ENCODE measurements around the gene PLK5. TPM values are rescaled to one million over a fixed set of nuclear protein-coding genes. Genes with fewer than 3 reads are reported as not detected.

PLK5 gene
- total and polyA plus RNA-seq, 2 of the 4 experiments (the other 2 are of a cell fraction): not detected

DNA sequence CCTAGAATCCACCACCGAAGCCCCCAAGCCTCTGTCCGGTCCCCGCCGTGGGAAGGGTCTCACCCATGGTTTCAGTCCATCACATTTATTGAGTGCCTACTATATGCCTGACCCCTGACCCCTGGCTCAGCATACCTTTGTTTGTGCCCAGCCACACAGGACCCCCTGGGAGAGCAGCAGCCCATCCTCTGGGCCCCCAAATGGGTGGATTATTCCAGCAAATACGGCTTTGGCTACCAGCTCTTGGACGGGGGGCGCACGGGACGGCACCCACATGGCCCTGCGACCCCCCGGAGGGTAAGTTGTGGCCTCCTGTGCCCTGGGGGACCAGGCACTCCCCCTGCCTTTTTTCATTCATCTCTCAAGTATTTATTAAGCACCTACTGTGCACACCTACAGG, 7.7 kb downstream of the PLK5 start:
- H2AFZ ChIP-seq (replicated peaks; ENCODE audit: low read length, poor library complexity): no peak overlapping the region
- in situ Hi-C loops (cut with MboI; ENCODE audit: low sequenced_read_pairs): loop anchor here (25.0 kb wide), 1 partner anchor 256 kb away; no protein-coding TSS in a partner anchor
- H3K9ac ChIP-seq (ENCODE audit: low read depth, low read length): no peak overlapping the region
- peaks cover 3% of the 10 kb centered on the region for H3K27me3 ChIP-seq (ENCODE audit: control insufficient read depth, insufficient read depth, low read length)
- ChIA-PET POLR2A (ENCODE audit: unreplicated experiment) (no interaction called here), CTCF (no interaction called here)
- no peak overlapping the region for H2AK9ac ChIP-seq (replicated peaks; ENCODE audit: low read depth, low read length, poor library complexity)
- H3K23ac ChIP-seq (ENCODE audit: low read depth, low read length): no peak overlapping the region
- H2BK120ac ChIP-seq (ENCODE audit: low read depth, low read length): no peak overlapping the region
- no peak overlapping the region for H3K27ac ChIP-seq (ENCODE audit: insufficient read depth, low read length)
- no peak overlapping the region for H3K18ac ChIP-seq (ENCODE audit: low read depth, low read length)
- H3K36me3 ChIP-seq (ENCODE audit: control insufficient read depth, insufficient read depth, low read length): no peaks in the 10 kb centered on the region
- no peak overlapping the region for H4K5ac ChIP-seq (ENCODE audit: low read depth, low read length)
- TF ChIP-seq, protein P1, sequence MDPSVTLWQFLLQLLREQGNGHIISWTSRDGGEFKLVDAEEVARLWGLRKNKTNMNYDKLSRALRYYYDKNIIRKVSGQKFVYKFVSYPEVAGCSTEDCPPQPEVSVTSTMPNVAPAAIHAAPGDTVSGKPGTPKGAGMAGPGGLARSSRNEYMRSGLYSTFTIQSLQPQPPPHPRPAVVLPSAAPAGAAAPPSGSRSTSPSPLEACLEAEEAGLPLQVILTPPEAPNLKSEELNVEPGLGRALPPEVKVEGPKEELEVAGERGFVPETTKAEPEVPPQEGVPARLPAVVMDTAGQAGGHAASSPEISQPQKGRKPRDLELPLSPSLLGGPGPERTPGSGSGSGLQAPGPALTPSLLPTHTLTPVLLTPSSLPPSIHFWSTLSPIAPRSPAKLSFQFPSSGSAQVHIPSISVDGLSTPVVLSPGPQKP (IDR thresholded peaks at IDR 0.05; ENCODE audit: borderline replicate concordance, low read depth, low read length): no peak
- TF ChIP-seq, protein P2, sequence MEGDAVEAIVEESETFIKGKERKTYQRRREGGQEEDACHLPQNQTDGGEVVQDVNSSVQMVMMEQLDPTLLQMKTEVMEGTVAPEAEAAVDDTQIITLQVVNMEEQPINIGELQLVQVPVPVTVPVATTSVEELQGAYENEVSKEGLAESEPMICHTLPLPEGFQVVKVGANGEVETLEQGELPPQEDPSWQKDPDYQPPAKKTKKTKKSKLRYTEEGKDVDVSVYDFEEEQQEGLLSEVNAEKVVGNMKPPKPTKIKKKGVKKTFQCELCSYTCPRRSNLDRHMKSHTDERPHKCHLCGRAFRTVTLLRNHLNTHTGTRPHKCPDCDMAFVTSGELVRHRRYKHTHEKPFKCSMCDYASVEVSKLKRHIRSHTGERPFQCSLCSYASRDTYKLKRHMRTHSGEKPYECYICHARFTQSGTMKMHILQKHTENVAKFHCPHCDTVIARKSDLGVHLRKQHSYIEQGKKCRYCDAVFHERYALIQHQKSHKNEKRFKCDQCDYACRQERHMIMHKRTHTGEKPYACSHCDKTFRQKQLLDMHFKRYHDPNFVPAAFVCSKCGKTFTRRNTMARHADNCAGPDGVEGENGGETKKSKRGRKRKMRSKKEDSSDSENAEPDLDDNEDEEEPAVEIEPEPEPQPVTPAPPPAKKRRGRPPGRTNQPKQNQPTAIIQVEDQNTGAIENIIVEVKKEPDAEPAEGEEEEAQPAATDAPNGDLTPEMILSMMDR (conservative IDR thresholded peaks at IDR 0.05; ENCODE audit: low read depth, low read length): no peak
- TF ChIP-seq SMC3 (IDR thresholded peaks at IDR 0.05; ENCODE audit: low read depth, low read length) (no peak), CEBPB (IDR thresholded peaks at IDR 0.05; ENCODE audit: low read depth, low read length) (no peak), FOS (IDR thresholded peaks at IDR 0.05; ENCODE audit: low read depth, low read length) (no peak), MAZ (IDR thresholded peaks at IDR 0.05; ENCODE audit: borderline replicate concordance, low read depth, low read length) (no peak), CHD1 (IDR thresholded peaks at IDR 0.05; ENCODE audit: low read depth, low read length) (no peak), RAD21 (IDR thresholded peaks at IDR 0.05; ENCODE audit: low read length) (no peak), RCOR1 (IDR thresholded peaks at IDR 0.05; ENCODE audit: insufficient replicate concordance, low read length) (no peak), RFX5 (IDR thresholded peaks at IDR 0.05; ENCODE audit: low read depth, low read length) (no peak), MXI1 (IDR thresholded peaks at IDR 0.05; ENCODE audit: borderline replicate concordance, low read depth, low read length) (no peak), POLR2A (IDR thresholded peaks at IDR 0.05; ENCODE audit: low read depth, low read length) (no peak), MAFK (IDR thresholded peaks at IDR 0.05; ENCODE audit: low read depth, low read length) (no peak), BHLHE40 (IDR thresholded peaks at IDR 0.05; ENCODE audit: low read depth, low read length) (no peak), NFE2L2 (IDR thresholded peaks at IDR 0.05; ENCODE audit: low read depth, low read length) (no peak)
- TF ChIP-seq, protein P3, sequence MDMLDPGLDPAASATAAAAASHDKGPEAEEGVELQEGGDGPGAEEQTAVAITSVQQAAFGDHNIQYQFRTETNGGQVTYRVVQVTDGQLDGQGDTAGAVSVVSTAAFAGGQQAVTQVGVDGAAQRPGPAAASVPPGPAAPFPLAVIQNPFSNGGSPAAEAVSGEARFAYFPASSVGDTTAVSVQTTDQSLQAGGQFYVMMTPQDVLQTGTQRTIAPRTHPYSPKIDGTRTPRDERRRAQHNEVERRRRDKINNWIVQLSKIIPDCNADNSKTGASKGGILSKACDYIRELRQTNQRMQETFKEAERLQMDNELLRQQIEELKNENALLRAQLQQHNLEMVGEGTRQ (IDR thresholded peaks at IDR 0.05; ENCODE audit: low read depth, low read length): no peak
- no peak overlapping the region for H2AK5ac ChIP-seq (ENCODE audit: low read depth, low read length)
- H2BK20ac ChIP-seq (ENCODE audit: low read depth, low read length): no peak overlapping the region
- no peak overlapping the region for H3K56ac ChIP-seq (ENCODE audit: extremely low read depth, insufficient read depth, low read length)
- no peaks in the 10 kb centered on the region for H3K9me1 ChIP-seq (ENCODE audit: insufficient read depth, low read length)
- H3K4ac ChIP-seq (ENCODE audit: low read depth, low read length): no peak overlapping the region
- no peak for ATAC-seq (ENCODE audit: low read depth)
- no peaks in the 10 kb centered on the region for H3K4me1 ChIP-seq (ENCODE audit: control insufficient read depth, insufficient read depth, low read length)
- no peak overlapping the region for H3K14ac ChIP-seq (replicated peaks; ENCODE audit: low read depth, low read length)
- no peak overlapping the region for H2BK5ac ChIP-seq (ENCODE audit: low read depth, low read length, poor library complexity, severe bottlenecking)
- no peak overlapping the region for H3K4me3 ChIP-seq (ENCODE audit: insufficient read depth, low read depth, low read length)
- 77% methylated on average over 7 of the region's 11 CpGs; no CpG with 5 or more reads in 1 of the 2 experiments for WGBS, 2 experiments (ENCODE audit: extremely low coverage in 2 of 2, insufficient read length in 1 of 2)
- no peaks in the 10 kb centered on the region for H3K79me1 ChIP-seq (ENCODE audit: low read depth in 1 of 2, low read length in 2 of 2)
- H4K20me1 ChIP-seq (ENCODE audit: insufficient read depth, low read length): no peaks in the 10 kb centered on the region; the same call in 1 of the 2 replicates
- BruUV-seq (replicated peaks): no TSS peak
- intact Hi-C loops (cut with micrococcal nuclease): no loop called here
- dilution Hi-C loops (cut with HindIII; ENCODE audit: low sequenced_read_pairs, unreplicated experiment): no loop called here
- DNase-seq: no peak
- H3K4me2 ChIP-seq (ENCODE audit: low read depth, low read length): no peak overlapping the region
- H3K9me3 ChIP-seq (ENCODE audit: control insufficient read depth, insufficient read depth, low read length): no peaks in the 10 kb centered on the region
- H4K8ac ChIP-seq (ENCODE audit: low read depth in 2 of 2, low read length in 2 of 2): no peak overlapping the region
- H4K91ac ChIP-seq (ENCODE audit: insufficient read depth, low read depth, low read length): no peak overlapping the region
- no peak overlapping the region for H2BK15ac ChIP-seq (ENCODE audit: low read depth, low read length)

All from IMR-90 (cell line).